Gastroesophageal sphincter (tissue), 4 donors: ENCODE results near the gene ADAMTSL3. TPM values are rescaled to one million over a fixed set of nuclear protein-coding genes. Genes with fewer than 3 reads are reported as not detected.

Experiments used
- ATAC-seq: fragments of 150-250 bp; one replicate; pipeline ENCODE4 v1.9.1; 2016; ENCODE audit warnings: mild to moderate bottlenecking, moderate library complexity
- H3K27ac ChIP-seq, 4 donors: fragments of 200-600 bp; sonication (generic) in 3 of 4; 1 replicate in 3 of 4; 2 replicates in 1 of 4; pipeline ENCODE4 v1.5.1; 2016 to 2019
- H3K27me3 ChIP-seq: fragments of 200-600 bp; sonication (generic); one replicate; pipeline ENCODE4 v1.5.1; 2019
- H3K36me3 ChIP-seq, 2 donors: fragments of 200-600 bp; sonication (generic); one replicate each; pipeline ENCODE4 v1.5.1; 2019; ENCODE audit warnings: control low read depth in 1 of 2
- H3K4me1 ChIP-seq, 3 donors: fragments of 200-600 bp; sonication (generic); 1 replicate in 2 of 3; 2 replicates in 1 of 3; pipeline ENCODE4 v1.5.1; 2016 to 2019; ENCODE audit warnings: control low read depth in 2 of 3
- H3K4me3 ChIP-seq, 2 donors: fragments of 200-600 bp; sonication (generic); one replicate each; pipeline ENCODE4 v1.5.1; 2019; ENCODE audit warnings: mild to moderate bottlenecking in 1 of 2, moderate library complexity in 1 of 2
- H3K9me3 ChIP-seq, 3 donors: fragments of 200-600 bp; sonication (generic); one replicate each; pipeline ENCODE4 v1.5.1; 2017 to 2019; ENCODE audit warnings: control low read depth in 2 of 3
- CTCF ChIP-seq, 4 experiments: fragments of 200-600 bp in 2 of 4; fragments of 450-650 bp in 2 of 4; sonication (generic) in 1 of 4; IDR thresholded peaks; one replicate each; pipeline ENCODE4 v1.5.1; 2017 to 2019; ENCODE audit warnings: antibody characterized with exemption in 4 of 4, mild to moderate bottlenecking in 2 of 4, moderate library complexity in 2 of 4
- EP300 ChIP-seq: sonication (generic); formaldehyde crosslinking; IDR thresholded peaks from one replicate; pipeline ENCODE4 v1.6.1; 2017; ENCODE audit warnings: antibody characterized with exemption, mild to moderate bottlenecking
- POLR2A ChIP-seq, 2 donors: fragments of 450-650 bp; IDR thresholded peaks; one replicate each; pipeline ENCODE4 v1.6.1; 2017; ENCODE audit warnings: antibody characterized with exemption in 2 of 2, mild to moderate bottlenecking in 2 of 2, moderate library complexity in 1 of 2
- POLR2AphosphoS5 ChIP-seq: sonication (generic); formaldehyde crosslinking; IDR thresholded peaks from one replicate; pipeline ENCODE4 v1.6.1; 2017; ENCODE audit warnings: antibody characterized with exemption
- WGBS, 2 donors: methylation state at CpG; one replicate each; pipeline ENCODE4 v1.1.5; 2018; ENCODE audit warnings: low coverage in 1 of 2; 5-methylcytosine and 5-hydroxymethylcytosine counted together
- total RNA-seq, 4 donors: library from RNA; depleted of rRNA; stranded (reverse); fragments of >200 nt; gene quantifications; one replicate each; pipeline ENCODE4 v1.1.0, GENCODE V29; 2016

The ADAMTSL3 gene
- total RNA-seq, 4 donors from 2014 or later = 19.4 to 35.9 (median 24.1) TPM

DNA sequence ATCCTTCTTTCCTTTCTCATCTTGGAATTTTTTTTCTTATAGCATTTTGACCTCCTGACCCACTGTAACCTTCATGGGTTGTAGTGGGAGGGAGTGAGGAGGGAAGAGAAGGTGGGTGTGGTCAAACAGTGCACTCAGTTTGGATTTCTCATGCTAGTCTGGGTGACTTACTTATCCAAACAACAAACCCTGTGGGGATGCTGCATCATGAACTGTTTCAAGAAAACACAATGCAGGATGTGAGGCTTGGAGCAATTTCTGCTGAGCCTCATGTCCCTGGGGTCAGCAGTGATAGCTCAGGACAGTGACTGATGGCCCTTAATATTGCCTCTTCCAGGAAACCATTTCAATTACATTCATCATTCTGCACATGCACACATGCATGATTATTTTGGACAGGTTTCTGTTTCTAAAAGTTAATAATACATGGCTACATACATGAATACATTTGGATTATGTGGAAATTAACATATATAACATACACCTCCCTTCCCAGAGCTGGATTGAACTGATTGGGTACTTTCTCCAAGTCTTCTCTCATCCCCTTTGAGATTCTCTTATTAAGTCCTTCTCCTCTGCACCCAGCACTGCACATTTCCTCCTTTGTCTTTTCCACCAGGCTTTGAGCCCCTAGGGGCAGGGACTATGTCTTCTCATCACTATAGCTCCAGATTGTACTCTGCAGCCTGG lies 61.2 kb downstream of the ADAMTSL3 start:
- Histone ChIP-seq H3K27me3 (no peaks in the 10 kb centered on the region), H3K27ac (no peak overlapping the region), H3K4me1 (peaks cover 0 to 17% (median 0%) of the 10 kb centered on the region in 3 donors), H3K9me3 (no peaks in the 10 kb centered on the region), H3K4me3 (no peak overlapping the region), H3K36me3 (no peaks in the 10 kb centered on the region)
- TF ChIP-seq CTCF (IDR thresholded peaks at IDR 0.05) (no peak), EP300 (no peak)
- peak; percentile 39 for ATAC-seq

DNA sequence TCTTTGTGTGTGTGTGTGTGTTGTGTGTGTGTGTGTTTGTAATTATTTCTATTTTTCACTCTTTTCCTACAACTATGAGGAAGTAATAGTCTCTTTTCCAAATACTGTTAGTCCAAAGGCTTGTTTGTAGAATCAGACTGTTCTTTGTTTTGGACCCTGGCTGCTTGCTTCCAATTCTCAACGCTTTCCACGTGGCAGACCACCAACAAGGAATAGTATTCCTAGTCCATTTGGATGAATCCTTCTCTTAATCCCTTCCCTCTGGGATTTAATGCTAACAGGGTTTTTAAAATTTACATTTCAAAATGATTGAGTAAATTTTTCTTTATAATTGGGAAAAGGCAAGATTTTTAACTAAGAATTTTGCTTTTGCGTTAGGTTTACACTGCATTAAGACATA lies 62.7 kb downstream of the ADAMTSL3 start:
- no peak for ATAC-seq
- 60 to 63% methylated on average over 2 to 3 of the region's 3 CpGs for WGBS, 2 donors
- H3K4me3 ChIP-seq = no peak overlapping the region
- no peaks in the 10 kb centered on the region for H3K27me3 ChIP-seq
- H3K9me3 ChIP-seq = no peaks in the 10 kb centered on the region
- H3K27ac ChIP-seq = no peak overlapping the region
- TF ChIP-seq POLR2A (IDR thresholded peaks at IDR 0.05) (no peak), EP300 (no peak), POLR2AphosphoS5 (no peak), CTCF (IDR thresholded peaks at IDR 0.05) (no peak)
- H3K36me3 ChIP-seq = no peaks in the 10 kb centered on the region
- H3K4me1 ChIP-seq = peaks cover 0 to 17% (median 0%) of the 10 kb centered on the region in 3 donors

DNA sequence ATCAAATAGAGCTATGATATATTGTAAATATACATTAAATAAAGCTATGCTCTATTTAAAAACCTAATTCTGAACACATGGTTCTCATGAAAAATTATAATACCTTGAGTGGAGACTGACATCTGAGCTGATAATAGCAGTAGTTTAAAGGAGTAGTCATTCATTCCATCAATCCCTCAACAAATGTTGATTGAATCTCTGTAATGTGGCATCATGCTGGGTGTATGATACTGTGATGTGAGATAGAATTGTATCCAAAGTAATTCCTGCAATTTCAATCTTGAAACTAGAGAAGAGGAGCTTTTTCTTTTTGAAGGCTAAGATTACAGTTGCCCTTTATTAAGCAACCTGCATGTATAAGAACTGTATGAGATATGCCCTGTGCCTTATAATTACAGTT lies 63.1 kb downstream of the ADAMTSL3 start:
- ATAC-seq = no peak
- Histone ChIP-seq H3K27ac (no peak overlapping the region), H3K27me3 (no peaks in the 10 kb centered on the region), H3K4me1 (peaks cover 0 to 17% (median 0%) of the 10 kb centered on the region in 3 donors), H3K36me3 (no peaks in the 10 kb centered on the region), H3K4me3 (no peak overlapping the region), H3K9me3 (no peaks in the 10 kb centered on the region)
- TF ChIP-seq POLR2A (IDR thresholded peaks at IDR 0.05) (no peak), CTCF (IDR thresholded peaks at IDR 0.05) (no peak), POLR2AphosphoS5 (no peak), EP300 (no peak)

GRCh38 chr15:83720468-83720867 lies 66.5 kb downstream of the ADAMTSL3 start:
- no peak for ATAC-seq
- Histone ChIP-seq H3K4me3 (no peak overlapping the region), H3K27ac (no peak overlapping the region), H3K4me1 (no peaks in the 10 kb centered on the region), H3K9me3 (no peaks in the 10 kb centered on the region), H3K27me3 (no peaks in the 10 kb centered on the region), H3K36me3 (no peaks in the 10 kb centered on the region)
- peak; percentile 41 for TF ChIP-seq POLR2AphosphoS5
- TF ChIP-seq POLR2A (IDR thresholded peaks at IDR 0.05) = no peak
- 71 to 79% methylated on average over 2 of the region's 2 CpGs for WGBS, 2 donors

DNA sequence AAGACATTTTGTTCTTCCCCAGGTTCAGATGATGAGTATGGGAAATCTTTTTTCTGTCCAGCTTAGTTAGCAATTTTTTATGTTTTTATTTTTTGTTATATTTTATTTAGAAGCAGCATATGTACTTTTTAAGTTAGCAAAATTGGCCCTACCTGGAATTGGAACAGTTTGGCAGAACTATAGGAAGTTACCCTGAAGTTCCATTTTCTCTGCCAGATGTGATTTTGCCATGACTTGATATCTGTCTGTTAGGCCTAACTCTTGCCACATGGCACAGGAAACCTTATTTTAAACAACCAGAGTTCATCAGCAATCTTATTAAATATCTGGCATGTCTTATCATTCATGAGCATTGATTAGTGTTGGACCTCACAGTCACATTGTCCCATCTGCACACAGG lies 67.1 kb downstream of the ADAMTSL3 start:
- no peak for TF ChIP-seq EP300
- no peak for TF ChIP-seq CTCF (IDR thresholded peaks at IDR 0.05)
- no peak for TF ChIP-seq POLR2A (IDR thresholded peaks at IDR 0.05)
- Histone ChIP-seq H3K4me1 (no peaks in the 10 kb centered on the region), H3K27me3 (no peaks in the 10 kb centered on the region), H3K36me3 (no peaks in the 10 kb centered on the region), H3K4me3 (no peak overlapping the region), H3K27ac (no peak overlapping the region), H3K9me3 (no peaks in the 10 kb centered on the region)
- ATAC-seq = no peak
